GM12864 (cell line): ENCODE measurements around the gene CELF2.

ENCODE experiments used
- DNase-seq: peaks from one replicate; pipeline ENCODE4 v3.0.0-alpha.2; 2011; ENCODE audit warnings: low read depth
- H3K4me3 ChIP-seq: 2 replicates; pipeline ENCODE4 v1.5.1; 2011; ENCODE audit warnings: mild to moderate bottlenecking, low read depth, low read length, control low read depth
- TF ChIP-seq, protein P1 (sequence below): IDR thresholded peaks from 2 replicates; pipeline ENCODE4 v1.5.1; 2011; ENCODE audit warnings: low read depth, mild to moderate bottlenecking, moderate library complexity, low read length, control low read depth, inconsistent platforms; ENCODE audit errors: missing control alignments

CELF2 gene

DNA sequence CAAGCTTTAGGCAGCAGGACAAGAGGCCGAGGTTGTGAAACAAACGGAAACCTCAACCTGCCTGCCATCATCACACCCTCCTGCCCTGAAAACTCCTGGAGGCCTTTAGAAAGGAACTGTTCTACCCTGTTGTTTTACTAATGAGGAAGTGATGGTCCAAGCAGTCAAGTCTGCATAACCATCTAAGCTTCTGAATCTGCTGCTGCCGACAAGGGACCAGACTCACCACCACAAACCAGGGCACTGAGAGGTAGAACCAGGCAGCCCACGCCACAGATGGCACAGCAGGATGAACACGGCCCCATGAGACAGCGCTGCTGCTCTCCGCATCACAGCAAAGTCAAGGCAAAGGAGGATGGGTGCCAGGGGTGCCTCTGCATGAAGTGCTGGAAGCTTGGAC, 209.4 kb downstream of the CELF2 start:
- DNase-seq: no peak
- TF ChIP-seq, protein P1, sequence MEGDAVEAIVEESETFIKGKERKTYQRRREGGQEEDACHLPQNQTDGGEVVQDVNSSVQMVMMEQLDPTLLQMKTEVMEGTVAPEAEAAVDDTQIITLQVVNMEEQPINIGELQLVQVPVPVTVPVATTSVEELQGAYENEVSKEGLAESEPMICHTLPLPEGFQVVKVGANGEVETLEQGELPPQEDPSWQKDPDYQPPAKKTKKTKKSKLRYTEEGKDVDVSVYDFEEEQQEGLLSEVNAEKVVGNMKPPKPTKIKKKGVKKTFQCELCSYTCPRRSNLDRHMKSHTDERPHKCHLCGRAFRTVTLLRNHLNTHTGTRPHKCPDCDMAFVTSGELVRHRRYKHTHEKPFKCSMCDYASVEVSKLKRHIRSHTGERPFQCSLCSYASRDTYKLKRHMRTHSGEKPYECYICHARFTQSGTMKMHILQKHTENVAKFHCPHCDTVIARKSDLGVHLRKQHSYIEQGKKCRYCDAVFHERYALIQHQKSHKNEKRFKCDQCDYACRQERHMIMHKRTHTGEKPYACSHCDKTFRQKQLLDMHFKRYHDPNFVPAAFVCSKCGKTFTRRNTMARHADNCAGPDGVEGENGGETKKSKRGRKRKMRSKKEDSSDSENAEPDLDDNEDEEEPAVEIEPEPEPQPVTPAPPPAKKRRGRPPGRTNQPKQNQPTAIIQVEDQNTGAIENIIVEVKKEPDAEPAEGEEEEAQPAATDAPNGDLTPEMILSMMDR: no peak
- H3K4me3 ChIP-seq: no peak overlapping the region; the same call in 1 of the 2 replicates

DNA sequence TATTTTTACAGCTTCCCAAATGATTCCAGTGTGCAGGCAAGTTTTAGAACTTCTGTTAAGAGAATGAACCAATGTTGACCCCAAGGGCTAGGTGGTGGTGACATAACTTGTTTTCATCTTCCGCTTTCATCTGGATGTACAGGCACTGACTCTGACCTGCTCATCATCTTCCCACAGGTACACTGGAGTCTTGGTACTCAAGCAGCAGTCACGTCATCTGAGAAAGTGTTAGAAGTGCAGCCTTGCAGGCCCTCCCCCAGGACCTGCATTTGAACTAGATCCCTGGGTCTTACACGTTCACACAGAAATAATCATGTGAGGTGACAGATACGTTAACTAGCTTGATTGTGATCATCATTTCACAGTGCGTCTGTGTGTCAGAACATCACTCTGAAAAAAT, 212.2 kb downstream of the CELF2 start:
- TF ChIP-seq, protein P1: no peak
- DNase-seq: no peak
- no peak overlapping the region for H3K4me3 ChIP-seq

DNA sequence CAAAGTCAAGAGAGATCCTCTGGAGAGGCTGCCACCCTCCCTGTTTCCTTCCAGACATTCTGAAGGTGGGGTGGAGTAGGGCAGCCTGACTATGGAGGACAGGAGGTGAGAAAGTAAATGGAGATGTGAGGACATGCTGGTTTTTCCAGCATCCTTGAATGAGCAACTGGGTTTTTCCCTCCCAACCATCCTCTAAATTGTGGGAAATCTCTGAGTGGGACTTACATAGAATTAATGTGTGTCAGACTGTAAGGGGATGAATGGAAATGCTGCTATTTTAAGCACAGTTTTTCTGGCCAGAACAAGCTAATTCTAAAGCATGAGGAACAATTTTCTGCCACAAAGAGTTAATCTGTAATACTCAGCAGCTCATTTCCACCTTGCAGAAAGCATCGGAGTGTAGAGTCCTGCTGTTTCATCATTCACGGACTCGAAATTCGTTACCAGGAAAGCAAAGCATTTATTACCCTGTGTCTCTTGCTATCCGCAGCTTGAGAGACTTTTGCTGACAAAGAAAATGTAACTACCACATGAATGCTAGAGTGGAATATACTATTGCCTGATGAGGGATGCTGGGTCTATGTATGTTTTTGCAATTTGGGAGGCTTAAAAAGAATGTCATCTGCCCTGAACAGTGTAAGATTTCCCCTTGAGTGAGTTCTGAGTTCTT, 213.0 kb downstream of the CELF2 start:
- TF ChIP-seq, protein P1: no peak
- no peak for DNase-seq
- H3K4me3 ChIP-seq: no peak overlapping the region

DNA sequence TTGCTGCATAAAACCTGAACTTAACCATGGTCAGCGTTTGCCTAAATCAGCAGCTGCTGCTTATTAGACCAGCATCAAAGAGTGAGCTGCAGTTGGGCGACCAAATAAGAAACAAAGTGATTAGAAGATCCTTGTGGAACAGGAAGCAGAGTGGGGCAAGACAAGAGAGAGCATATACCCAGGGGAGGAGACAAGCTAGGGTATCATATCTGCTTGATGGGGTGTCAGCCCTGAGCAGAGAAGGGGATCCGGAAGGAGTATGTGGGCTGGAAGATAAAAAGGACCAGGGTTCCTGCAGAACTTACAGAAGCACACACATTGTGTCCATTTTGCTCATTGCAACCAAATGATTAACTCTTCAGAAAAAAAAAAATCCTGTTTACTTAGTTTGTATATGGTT, 213.6 kb downstream of the CELF2 start:
- no peak for DNase-seq

DNA sequence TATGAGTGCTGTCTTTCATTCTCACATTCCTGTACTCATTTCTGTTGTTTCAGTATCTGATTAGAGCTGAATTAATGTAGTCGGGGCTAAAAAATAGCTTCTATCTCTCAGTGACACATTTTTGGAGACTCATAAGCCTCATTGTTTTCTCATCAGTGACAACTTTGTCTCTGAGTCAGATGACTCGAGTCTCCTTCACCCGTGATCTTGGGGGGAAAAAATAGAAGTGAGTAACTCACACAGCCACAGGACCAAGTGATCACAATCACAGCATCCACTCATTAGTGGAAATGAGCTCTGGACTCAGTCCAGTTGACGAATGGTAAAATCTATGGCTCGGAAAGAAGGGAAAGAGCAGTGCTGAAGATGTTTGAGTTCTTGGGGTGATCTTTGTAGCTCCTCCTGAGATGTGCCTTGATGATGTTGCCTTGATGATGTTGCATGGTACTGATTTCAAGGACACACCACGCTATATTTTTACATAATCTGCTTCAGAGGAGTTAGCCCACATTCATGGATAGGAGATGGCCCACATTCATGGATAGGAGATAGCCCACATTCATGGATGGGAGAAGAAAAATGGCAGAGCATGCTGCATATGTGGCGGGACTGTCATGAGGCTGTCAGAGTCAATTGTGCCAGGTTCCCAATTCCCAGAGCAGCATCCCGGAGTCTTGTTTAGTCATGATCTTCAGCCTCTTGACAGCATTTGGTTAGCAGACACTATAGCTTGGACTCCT, 214.7 kb downstream of the CELF2 start:
- H3K4me3 ChIP-seq: no peak overlapping the region
- no peak for DNase-seq
- TF ChIP-seq, protein P1: no peak

More for the DNA sequence above, 213.6 kb downstream of the CELF2 start:
- TF ChIP-seq, protein P1: no peak
- H3K4me3 ChIP-seq: no peak overlapping the region

DNA sequence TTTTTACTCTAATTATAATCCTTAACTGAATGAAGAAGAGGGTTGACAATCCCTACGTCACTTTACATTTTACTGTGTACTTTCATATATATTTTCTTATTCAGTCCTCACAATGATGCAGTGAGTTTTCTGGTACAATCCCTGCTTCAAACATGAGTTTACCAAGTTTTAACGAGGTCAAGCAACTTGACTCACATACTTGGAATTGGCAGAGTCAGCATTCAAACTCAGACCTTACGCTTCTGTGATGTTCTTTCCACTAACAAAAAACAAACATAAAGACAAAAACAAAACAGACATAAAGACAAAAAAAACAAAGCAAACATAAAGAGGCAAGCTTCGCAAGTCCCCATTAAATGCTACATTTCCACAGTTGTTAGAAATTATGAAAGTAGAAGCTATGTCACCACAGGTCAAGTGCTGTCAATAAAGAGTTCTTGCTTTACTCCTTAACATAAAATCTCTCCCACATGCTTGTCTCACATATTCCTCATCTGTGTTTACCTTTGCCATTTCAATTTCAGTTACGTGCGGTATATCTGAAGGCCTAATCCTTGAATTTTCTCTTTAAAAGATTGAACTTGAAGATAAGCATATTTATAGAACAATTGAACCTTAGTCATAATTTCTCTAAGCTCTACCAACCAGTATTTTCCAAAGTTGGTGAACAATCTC, 217.3 kb downstream of the CELF2 start:
- no peak for DNase-seq
- TF ChIP-seq, protein P1: no peak
- no peak overlapping the region for H3K4me3 ChIP-seq

DNA sequence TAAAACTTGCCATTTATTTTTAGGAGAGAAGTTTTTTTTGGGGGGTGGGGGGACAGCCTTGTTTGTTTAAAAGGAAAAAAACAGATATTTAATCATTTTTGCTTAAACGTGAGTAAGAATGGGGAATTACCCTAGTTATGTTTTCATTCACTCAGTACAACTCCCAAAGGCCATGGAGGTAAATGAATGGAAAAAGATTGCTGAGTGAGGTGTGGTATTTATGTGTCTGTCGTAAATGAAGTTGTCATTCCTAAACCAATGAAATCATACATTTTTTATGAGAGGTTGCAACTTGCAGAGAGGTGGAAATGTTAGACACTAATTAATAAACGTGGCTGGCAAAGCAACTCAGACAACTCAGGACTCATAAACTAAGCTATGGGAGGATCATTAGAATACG, 218.1 kb downstream of the CELF2 start:
- no peak for DNase-seq
- TF ChIP-seq, protein P1: no peak
- no peak overlapping the region for H3K4me3 ChIP-seq
